22Rv1 (cell line): ENCODE results near the gene CYP4V2.

ENCODE experiments used
- CTCF ChIP-seq: fragments of 450-650 bp; IDR thresholded peaks from 2 replicates; pipeline ENCODE4 v1.5.1; 2017; ENCODE audit warnings: mild to moderate bottlenecking
- ZFX ChIP-seq: fragments of 450-650 bp; IDR thresholded peaks from 2 replicates; pipeline ENCODE4 v1.6.1; 2017; ENCODE audit warnings: antibody characterized with exemption, borderline replicate concordance

GRCh38 chr4:186241616-186242015 lies 50.2 kb downstream of the CYP4V2 start:
- TF ChIP-seq CTCF (no peak), ZFX (no peak)
